HT-29 (cell line): ENCODE measurements around the gene ELP6. TPM values are rescaled to one million over a fixed set of nuclear protein-coding genes. Genes with fewer than 3 reads are reported as not detected.
A peak's percentile ranks its signal among the peaks of the same experiment; 100 is the strongest.

ENCODE experiments used
- DNase-seq: peaks from one replicate; pipeline ENCODE4 v3.0.0-alpha.2; 2015; ENCODE audit warnings: low spot score
- total RNA-seq: library from RNA; depleted of rRNA; stranded (reverse); fragments of >200 nt; shearing (Covaris generic); gene quantifications from 2 replicates; pipeline ENCODE4 v1.2.3, GENCODE V29; 2014; rRNA removed

Gene ELP6, protein sequence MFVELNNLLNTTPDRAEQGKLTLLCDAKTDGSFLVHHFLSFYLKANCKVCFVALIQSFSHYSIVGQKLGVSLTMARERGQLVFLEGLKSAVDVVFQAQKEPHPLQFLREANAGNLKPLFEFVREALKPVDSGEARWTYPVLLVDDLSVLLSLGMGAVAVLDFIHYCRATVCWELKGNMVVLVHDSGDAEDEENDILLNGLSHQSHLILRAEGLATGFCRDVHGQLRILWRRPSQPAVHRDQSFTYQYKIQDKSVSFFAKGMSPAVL
- total RNA-seq: 34.9 and 41.2 TPM in 2 replicates

DNA sequence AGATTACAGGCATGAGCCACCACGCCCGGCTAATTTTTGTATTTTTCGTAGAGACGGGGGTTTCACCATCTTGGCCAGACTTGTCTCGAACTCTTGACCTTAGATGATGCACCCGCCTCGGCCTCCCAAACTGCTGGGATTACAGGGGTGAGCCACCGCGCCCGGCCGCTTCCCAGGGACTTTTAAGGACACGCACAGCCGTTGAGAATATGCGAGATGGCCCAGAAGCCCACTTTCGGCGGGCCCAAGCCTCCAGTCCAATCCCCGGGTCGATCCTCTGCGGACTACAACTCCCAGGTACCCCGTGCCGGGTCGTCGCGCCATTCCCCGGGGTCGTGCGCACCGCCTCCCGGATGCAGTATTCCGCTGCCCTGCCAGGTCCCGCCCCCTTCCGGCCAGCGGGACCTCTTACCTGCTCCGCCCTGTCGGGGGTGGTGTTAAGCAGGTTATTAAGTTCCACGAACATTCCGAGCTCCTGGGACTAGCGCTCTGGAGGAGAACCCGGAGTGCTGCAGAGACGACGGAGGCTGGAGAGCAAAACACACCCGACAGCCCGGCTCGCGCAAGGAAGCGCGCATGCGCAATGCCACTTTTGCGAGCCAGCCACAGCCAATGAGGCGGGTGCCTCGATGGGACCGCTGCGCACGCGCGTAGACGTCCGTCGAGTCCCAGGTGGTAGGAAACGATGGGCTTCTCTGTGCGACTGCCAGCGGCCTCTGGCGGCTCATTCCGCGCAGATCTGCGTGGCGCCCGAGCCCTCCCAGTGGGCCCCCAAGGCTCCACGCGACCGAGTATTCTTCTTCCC, at the start of gene ELP6:
Gene ELP6, minus strand, starts transcription at position 588 of the 805 bp plus-strand sequence. Its CDS starts 122 bp downstream, at position 466.
- DNase-seq: peak; percentile 92

DNA sequence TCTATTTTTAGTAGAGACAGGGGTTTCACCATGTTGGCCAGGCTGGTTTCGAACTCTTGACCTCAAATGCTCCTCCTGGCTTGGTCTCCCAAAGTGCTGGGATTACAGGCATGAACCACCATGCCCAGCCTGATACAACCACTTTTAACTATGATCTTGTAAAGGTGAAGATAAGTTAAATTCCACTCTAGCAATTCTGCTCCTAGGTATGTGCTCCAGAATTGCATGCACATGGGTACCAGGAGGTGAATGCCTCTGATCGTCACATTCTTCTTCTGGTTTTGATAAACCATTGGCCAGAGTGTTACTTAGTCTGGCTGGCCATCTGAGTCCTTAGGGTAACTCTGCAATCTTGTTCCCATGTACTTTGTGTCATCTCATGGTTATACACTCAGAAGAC, 42.8 kb upstream of the ELP6 start:
- DNase-seq: no peak

DNA sequence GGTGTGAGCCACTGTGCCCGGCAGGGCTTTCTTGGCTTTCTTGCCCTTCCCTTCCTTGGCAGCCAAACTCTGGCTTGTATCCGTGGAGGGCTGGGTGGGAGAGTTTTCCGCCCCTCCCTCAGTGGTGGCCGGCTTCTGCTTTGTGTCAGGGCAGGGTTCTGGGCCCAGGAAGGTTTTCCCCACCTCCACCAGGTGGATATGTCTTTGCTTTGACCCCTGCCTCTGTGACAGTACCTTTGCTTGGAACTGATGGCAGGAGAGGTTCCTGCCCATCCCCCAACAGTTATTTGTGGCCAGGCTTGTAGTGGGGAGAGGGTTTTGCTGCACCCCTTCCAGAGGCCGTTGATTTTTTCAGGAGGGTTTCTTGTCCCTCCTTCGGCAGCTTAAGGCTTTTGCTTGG, 40.8 kb upstream of the ELP6 start:
- DNase-seq: no peak

- DNase-seq: no peak
These were observed 39.9 kb upstream of the ELP6 start for GRCh38 chr3:47553407-47553806.

DNA sequence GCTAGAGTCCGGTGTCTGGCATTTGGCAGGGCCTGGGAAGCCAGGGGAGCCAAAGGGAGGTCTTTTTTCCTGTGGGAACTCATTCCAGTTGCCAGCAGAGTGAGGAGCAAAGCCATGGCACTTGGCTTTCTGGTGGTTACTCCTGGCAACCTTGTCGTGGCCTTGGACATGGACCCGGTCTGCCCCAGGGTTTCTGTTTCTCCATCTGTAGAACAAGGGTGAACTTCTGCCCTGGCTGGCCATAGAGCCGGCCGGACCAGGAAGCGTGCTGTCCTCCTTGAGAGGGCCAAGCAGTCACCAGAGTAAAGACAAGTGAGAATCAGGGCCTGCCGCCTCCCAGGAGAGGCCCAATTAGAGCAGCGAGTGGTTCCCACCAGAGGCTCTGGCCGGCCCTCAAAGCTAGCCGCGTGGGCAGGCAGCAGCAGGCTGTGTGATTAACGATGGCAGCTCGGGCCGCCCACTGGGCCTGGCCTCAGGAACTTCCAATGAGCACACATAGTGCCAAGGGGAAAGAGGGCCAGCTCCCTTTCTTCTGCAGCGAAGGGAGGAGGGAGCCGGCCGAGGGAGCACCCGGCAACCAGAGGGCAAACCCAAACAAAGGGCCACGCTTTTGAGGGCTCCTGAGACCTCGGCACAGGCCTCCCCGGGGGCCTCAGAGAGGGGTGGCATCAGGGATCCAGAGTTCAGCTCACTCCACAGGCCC, 29.1 kb upstream of the ELP6 start:
- no peak for DNase-seq

- DNase-seq: no peak
These were observed 28.1 kb upstream of the ELP6 start for GRCh38 chr3:47541583-47542108.

DNA sequence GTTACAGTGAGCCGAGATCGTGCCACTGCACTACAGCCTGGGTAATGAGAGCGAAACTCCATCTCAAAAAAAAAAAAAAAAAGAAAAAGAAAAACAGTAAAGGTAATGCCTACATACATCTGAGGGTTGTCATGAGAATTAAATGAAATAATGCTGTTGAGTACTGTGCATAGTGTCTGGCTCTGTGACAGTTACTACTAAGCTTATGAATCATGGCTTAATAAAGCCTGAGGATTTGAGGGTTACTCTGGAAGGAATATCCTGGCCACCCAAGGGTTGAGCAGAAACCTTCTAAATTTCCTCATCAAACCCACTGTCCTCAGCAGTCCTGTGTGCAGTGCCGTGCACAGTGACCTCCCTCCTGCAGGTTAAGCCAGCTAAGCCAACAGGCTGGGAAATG, 26.8 kb upstream of the ELP6 start:
- DNase-seq: no peak

DNA sequence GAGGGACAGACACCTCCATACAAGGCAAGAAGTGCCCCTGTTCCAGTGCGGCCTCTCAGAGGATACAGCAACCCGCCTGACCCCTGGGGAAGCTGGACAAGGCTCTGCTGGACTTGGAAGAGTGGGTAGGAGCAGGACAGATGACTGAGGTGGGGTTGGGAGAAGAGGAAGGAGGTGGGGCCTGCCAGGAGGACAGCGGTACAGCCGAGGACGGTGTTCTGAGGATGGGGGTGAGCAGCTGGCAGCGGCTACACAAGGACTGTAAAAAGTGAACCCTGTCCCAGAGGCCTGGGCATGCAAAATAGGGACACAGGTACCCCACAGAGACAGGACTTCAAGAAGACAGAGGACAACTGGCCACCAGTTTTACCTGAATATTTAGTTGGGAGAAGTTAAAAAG, 23.5 kb upstream of the ELP6 start:
- DNase-seq: no peak

DNA sequence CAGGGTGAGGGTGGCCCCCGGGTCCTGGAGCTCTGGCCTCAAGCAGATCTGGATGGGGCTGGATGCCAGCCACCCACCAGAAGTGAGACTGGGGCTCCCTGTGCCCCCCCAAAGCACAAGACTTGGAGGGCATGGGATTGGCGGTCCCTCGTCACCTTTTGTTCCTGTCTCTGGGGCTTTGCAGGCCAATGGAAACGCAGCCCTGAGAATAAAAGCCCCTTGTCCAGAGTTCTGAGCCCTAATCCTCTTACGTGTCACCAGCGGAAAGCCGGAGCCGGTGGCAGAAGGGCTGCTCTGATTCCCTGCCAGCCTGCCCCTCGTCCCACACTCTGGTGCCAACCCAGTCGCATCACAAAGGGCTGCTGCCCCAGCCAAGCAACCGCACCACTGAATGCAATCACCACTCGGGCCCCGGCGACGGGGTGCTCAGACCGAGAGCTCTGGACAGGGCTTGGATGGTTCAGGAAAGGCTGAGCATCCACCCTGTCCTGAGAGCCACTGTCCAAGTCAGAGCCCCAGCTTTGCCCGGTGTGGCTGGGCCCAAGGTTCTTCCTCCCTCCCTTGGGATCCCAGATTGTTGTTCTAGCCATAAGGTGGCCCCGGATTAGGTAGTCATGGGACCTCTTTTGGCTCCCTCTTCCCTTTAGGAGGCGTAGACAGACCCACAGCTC, 22.8 kb upstream of the ELP6 start:
- DNase-seq: no peak

DNA sequence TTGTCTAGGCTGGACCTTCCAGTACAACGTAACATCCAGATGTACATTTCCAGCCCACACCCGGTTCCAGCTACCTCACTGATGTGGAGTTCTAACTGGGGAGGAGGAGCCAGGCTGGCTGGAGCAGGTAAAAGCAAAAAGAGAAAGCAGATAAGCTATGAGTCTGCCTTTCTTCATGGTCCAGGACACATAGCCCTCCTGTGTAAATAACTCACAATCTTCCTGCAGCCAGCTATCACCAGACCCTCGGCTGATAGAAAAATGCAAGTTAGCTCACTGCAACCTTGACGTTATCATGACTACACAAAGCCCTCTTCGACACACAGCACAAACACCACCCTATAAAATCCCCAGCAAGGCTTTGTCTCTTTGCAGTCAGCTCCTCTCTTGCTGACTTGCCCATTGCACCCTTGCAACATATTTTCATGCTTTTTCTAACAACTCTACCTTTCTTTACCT, 20.5 kb upstream of the ELP6 start:
- DNase-seq: no peak

- DNase-seq: no peak
These were observed 20.0 kb upstream of the ELP6 start for GRCh38 chr3:47533481-47533880.

DNA sequence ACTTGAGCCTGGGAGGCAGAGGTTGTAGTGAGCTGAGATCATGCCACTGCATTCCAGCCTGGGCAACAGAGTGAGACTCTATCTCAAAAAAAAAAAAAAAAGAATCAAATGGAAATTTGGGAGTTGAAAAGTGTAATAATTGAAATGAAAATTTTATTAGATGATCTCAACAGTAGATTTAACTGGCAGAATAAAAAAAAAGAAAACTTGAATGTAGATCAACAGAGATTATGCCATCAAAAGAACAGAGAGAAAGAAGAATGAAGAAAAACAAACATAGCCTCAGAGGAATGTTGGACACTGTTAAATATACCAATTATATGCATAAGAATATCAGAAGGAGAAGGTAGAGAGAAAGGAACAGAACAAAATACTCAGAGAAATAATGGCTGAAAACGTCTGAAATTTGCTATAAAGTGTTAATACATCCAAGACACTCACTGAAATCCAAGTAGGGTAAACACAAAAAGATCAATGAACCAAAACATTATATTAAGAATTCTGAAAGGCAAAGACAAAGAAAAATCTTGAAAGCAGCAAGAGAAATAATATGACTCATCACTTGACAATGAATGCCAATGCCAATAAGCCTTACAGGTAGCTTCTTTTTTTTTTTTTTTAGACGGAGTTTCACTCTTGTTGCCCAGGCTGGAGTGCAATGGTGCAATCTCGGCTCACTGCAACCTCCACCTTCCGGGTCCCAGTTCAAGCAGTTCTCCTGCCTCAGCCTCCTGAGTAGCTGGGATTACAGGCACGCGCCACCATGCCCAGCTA, 14.6 kb upstream of the ELP6 start:
- no peak for DNase-seq

GRCh38 chr3:47525617-47526016, 12.1 kb upstream of the ELP6 start:
- DNase-seq: no peak

DNA sequence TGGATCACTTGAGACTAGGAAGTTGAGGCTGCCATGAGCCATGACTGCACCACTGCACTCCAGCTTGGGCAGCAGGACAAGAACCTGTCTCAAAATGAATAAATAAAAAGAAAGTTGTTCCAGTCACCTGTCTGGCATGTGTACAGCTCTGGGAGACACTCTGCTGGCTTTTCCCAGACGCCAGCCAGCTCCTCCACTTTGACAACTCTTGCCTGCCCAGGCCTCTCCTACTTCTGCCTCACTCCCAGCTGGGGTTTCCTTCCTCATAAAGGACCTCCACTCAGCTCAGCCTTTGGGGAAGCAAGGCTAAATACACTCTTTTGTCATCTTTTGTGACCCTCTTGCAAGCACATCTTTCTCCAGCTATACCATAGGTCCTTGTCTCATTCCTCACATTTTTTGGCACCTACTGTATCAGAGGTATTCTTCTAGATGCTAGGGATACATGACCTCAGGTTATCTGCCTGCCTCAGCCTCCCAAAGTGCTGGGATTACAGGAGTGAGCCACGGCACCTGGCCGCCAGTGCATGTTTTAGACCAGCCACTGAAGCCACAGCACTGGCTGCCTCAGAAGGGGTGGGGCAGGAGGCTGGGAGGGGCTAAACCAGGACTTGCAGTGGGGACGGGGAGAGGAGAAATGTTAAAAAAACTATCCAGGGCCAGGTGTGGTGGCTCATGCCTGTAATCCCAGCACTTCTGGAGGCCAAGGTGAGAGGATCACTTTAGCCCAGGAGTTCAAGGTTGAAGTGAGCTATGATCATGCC, 10.0 kb upstream of the ELP6 start:
- DNase-seq: no peak

GRCh38 chr3:47522082-47522987, 8.8 kb upstream of the ELP6 start:
- DNase-seq: peak; percentile 88

- no peak for DNase-seq
These were observed 7.2 kb upstream of the ELP6 start for GRCh38 chr3:47520756-47521155.

GRCh38 chr3:47517937-47518336, 4.4 kb upstream of the ELP6 start:
- DNase-seq: no peak

DNA sequence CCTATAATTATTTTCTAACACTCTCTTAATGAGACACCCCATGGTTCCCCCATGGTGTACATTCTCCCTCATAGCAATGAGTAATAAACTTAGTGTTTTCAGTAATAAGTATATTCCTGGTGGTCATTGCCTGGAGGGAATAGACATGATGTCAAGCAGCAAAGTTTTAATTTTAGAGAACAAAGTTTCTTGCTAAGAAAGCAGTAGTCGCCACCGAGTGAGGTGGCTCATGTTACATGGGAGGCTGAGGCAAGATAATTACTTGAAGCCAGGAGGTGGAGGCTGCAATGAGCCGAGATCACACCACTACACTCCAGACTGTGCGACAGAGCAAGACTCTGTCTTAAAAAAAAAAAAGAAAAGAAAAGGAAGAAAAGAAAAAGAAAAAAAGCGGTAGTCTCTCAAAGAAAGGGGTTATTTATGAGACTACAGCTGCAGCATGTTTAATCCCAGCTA, 2.4 kb upstream of the ELP6 start:
- no peak for DNase-seq

GRCh38 chr3:47515100-47515499, 1.6 kb upstream of the ELP6 start:
- no peak for DNase-seq
